ENCODE data around the gene KIF24.
A peak's percentile ranks its signal among the peaks of the same experiment; 100 is the strongest.
"Not testable (repeated sequence)": the region's sequence is repeated elsewhere in the genome, so short reads cannot be mapped to it uniquely, and the experiment has no call there.

The KIF24 gene

GRCh38 chr9:34328987-34329832 lies at the start of gene KIF24, which contains the start of gene NUDT2:
Gene KIF24, minus strand, starts transcription at chr9:34329268. Its CDS starts 17,922 bp downstream, at chr9:34311346.
Gene NUDT2, plus strand, starts transcription at chr9:34329569. Its CDS starts 9,471 bp downstream, at chr9:34339040.
- intact Hi-C loops (cut with DNase I), result loop anchor here (5.0 kb wide), 1 partner anchor 128 kb away; the partner anchor contains the start of genes DNAI1 and FAM219A
- peak; percentile 93 to 99 (median 96) for DNase-seq

- no peak for DNase-seq
- intact Hi-C loops (cut with DNase I), result loop anchor here (1.0 kb wide), 1 partner anchor 46 kb away; no protein-coding TSS in a partner anchor
Measured at GRCh38 chr9:34378376-34379060, 49.5 kb upstream of the KIF24 start.

GRCh38 chr9:34377404-34377746 lies 48.3 kb upstream of the KIF24 start:
- intact Hi-C loops (cut with DNase I), result no loop called here
- DNase-seq, result peak in 2 of 10 donors; percentile 45 to 90

- peak; percentile 83 to 99 (median 93) for DNase-seq
- intact Hi-C loops (cut with DNase I), result no loop called here
Measured at GRCh38 chr9:34376596-34377403, 47.7 kb upstream of the KIF24 start, which contains the start of gene MYORG. Gene MYORG, minus strand, starts transcription at chr9:34376898. Its CDS starts 3,955 bp downstream, at chr9:34372943.

- intact Hi-C loops (cut with DNase I), result no loop called here
- DNase-seq, result peak in 6 of 10 donors; percentile 27 to 89 (median 58)
Measured at GRCh38 chr9:34375901-34376595, 47.0 kb upstream of the KIF24 start.

- no peak for DNase-seq
- intact Hi-C loops (cut with DNase I), result no loop called here
Measured at GRCh38 chr9:34374905-34375552, 46.0 kb upstream of the KIF24 start.

GRCh38 chr9:34374339-34374738 lies 45.3 kb upstream of the KIF24 start:
- DNase-seq, result no peak
- intact Hi-C loops (cut with DNase I), result no loop called here

- intact Hi-C loops (cut with DNase I), result no loop called here
- no peak for DNase-seq
Measured at GRCh38 chr9:34373749-34374148, 44.7 kb upstream of the KIF24 start.

- intact Hi-C loops (cut with DNase I), result no loop called here
- peak in 1 of 10 donors; percentile 85 for DNase-seq
Measured at GRCh38 chr9:34372467-34373011, 43.5 kb upstream of the KIF24 start.

- peak in 1 of 10 donors; percentile 79 for DNase-seq
- intact Hi-C loops (cut with DNase I), result no loop called here
Measured at GRCh38 chr9:34371886-34372466, 42.9 kb upstream of the KIF24 start.

- intact Hi-C loops (cut with DNase I), result no loop called here
- peak in 1 of 10 donors; percentile 86 for DNase-seq
Measured at GRCh38 chr9:34370970-34371880, 42.2 kb upstream of the KIF24 start.

GRCh38 chr9:34370335-34370969 lies 41.4 kb upstream of the KIF24 start:
- DNase-seq, result peak in 1 of 10 donors; percentile 77
- intact Hi-C loops (cut with DNase I), result no loop called here

GRCh38 chr9:34369636-34370035 lies 40.6 kb upstream of the KIF24 start:
- intact Hi-C loops (cut with DNase I), result no loop called here

GRCh38 chr9:34368796-34369195 lies 39.7 kb upstream of the KIF24 start:
- DNase-seq; intact Hi-C loops (cut with DNase I): not testable (repeated sequence)

More at GRCh38 chr9:34369636-34370035, 40.6 kb upstream of the KIF24 start:
- DNase-seq, result no peak

- intact Hi-C loops (cut with DNase I); DNase-seq: not testable (repeated sequence)
Measured at GRCh38 chr9:34367751-34368410, 38.8 kb upstream of the KIF24 start.

GRCh38 chr9:34366365-34366764 lies 37.3 kb upstream of the KIF24 start:
- DNase-seq, result no peak
- intact Hi-C loops (cut with DNase I), result no loop called here

GRCh38 chr9:34365282-34365681 lies 36.2 kb upstream of the KIF24 start:
- DNase-seq, result no peak
- intact Hi-C loops (cut with DNase I), result no loop called here
